HepG2 (cell line): Measurements from ENCODE around the gene BTK. TPM values are rescaled to one million over a fixed set of nuclear protein-coding genes. Genes with fewer than 3 reads are reported as not detected.

ENCODE experiments used
- ATRX ChIP-seq: sonication (generic); formaldehyde crosslinking; IDR thresholded peaks from 2 replicates; pipeline ENCODE4 v1.4.0; 2020; ENCODE audit warnings: missing genetic modification reagents, borderline replicate concordance
- CBX2 ChIP-seq, 2 experiments: fragments of 200-600 bp in 1 of 2; sonication (generic); formaldehyde crosslinking in 1 of 2; IDR thresholded peaks; 2 replicates each; pipeline versions ENCODE4 v1.7.0 to v1.8.1; 2018 to 2022; ENCODE audit warnings: low read depth in 2 of 2, low read length in 1 of 2, mild to moderate bottlenecking in 1 of 2, missing genetic modification reagents in 1 of 2
- DZIP1 ChIP-seq: sonication (generic); formaldehyde crosslinking; IDR thresholded peaks from 2 replicates; pipeline ENCODE4 v1.5.0; 2020; ENCODE audit warnings: mild to moderate bottlenecking, missing genetic modification reagents
- KDM3A ChIP-seq: IDR thresholded peaks from 2 replicates; pipeline ENCODE4 v1.6.1; 2018; ENCODE audit warnings: low read depth, missing compliant biosample characterization
- MAFF ChIP-seq: IDR thresholded peaks from 2 replicates; pipeline ENCODE4 v1.6.1; 2011; ENCODE audit warnings: low read depth, low read length, improper control_type of control experiment
- MED13 ChIP-seq: sonication (generic); formaldehyde crosslinking; IDR thresholded peaks from 2 replicates; pipeline ENCODE4 v1.5.0; 2020; ENCODE audit warnings: missing genetic modification reagents
- MNT ChIP-seq: fragments of 450-650 bp; IDR thresholded peaks from 2 replicates; pipeline ENCODE4 v1.6.1; 2016
- NFIC ChIP-seq: IDR thresholded peaks from 2 replicates; pipeline ENCODE4 v1.6.1; 2012; ENCODE audit warnings: mild to moderate bottlenecking, low read length, inconsistent platforms
- POGZ ChIP-seq: sonication (generic); formaldehyde crosslinking; IDR thresholded peaks from 2 replicates; pipeline ENCODE4 v1.4.0; 2020; ENCODE audit warnings: mild to moderate bottlenecking, missing genetic modification reagents
- POLR2G ChIP-seq: fragments of 200-400 bp; formaldehyde crosslinking; IDR thresholded peaks from 2 replicates; pipeline ENCODE4 v1.6.1; 2018; ENCODE audit warnings: mild to moderate bottlenecking, low read depth, low read length, moderate library complexity
- SP140L ChIP-seq: sonication (generic); formaldehyde crosslinking; IDR thresholded peaks from 2 replicates; pipeline ENCODE4 v1.4.0; 2020; ENCODE audit warnings: missing genetic modification reagents, borderline replicate concordance
- SP5 ChIP-seq: IDR thresholded peaks from 2 replicates; pipeline ENCODE4 v1.6.1; 2016; ENCODE audit warnings: low read depth, borderline replicate concordance
- TAF1 ChIP-seq: sonication (generic); formaldehyde crosslinking; IDR thresholded peaks from 2 replicates; pipeline ENCODE4 v1.4.0; 2020; ENCODE audit warnings: missing genetic modification reagents
- ZNF274 ChIP-seq: sonication (generic); formaldehyde crosslinking; IDR thresholded peaks from 2 replicates; pipeline ENCODE4 v1.5.1; 2020; ENCODE audit warnings: mild to moderate bottlenecking, missing genetic modification reagents
- ZNF574 ChIP-seq: sonication (generic); formaldehyde crosslinking; IDR thresholded peaks from 2 replicates; pipeline ENCODE4 v1.4.0; 2020; ENCODE audit warnings: missing genetic modification reagents
- ZNF597 ChIP-seq: sonication (generic); formaldehyde crosslinking; IDR thresholded peaks from 2 replicates; pipeline ENCODE4 v1.5.0; 2020; ENCODE audit warnings: missing genetic modification reagents
- ZNF780A ChIP-seq: sonication (generic); formaldehyde crosslinking; IDR thresholded peaks from 2 replicates; pipeline ENCODE4 v1.8.0; 2022; ENCODE audit warnings: mild to moderate bottlenecking, missing genetic modification reagents, moderate library complexity
- ZNF782 ChIP-seq: sonication (generic); formaldehyde crosslinking; IDR thresholded peaks from 2 replicates; pipeline ENCODE4 v1.4.0; 2020; ENCODE audit warnings: missing genetic modification reagents, mild to moderate bottlenecking, borderline replicate concordance
- polyA plus RNA-seq, 8 experiments: library from polyadenylated mRNA; depleted of rRNA in 3 of 8; stranded (reverse) in 7 of 8; unstranded in 1 of 8; fragments of >200 nt; fragmentation: Illumina TruSeq in 4 of 8; extraction: Trizol in 4 of 8; gene quantifications; 2 replicates each; pipeline versions ENCODE4 v1.2.1 to v1.2.3, GENCODE V29; 2011 to 2016; ENCODE audit warnings: low read depth in 4 of 8, missing spikeins in 1 of 8, mixed read lengths in 1 of 8; ENCODE audit not compliant: insufficient read depth in 1 of 8
- total RNA-seq, 5 experiments: library from RNA; depleted of rRNA; stranded (reverse); fragments of >200 nt; fragmentation: Illumina TruSeq; extraction: Trizol; gene quantifications; 2 replicates each; pipeline ENCODE4 v1.2.3, GENCODE V29; 2016; ENCODE audit warnings: low read depth in 1 of 5

Gene BTK
- total and polyA plus RNA-seq, 2 of the 13 experiments (the other 11 are each of a cell fraction or from before 2014, with no cell fraction given) = not detected

GRCh38 chrX:101390664-101391525, 4.9 kb upstream of the BTK start, which contains the start of gene RPL36A (continued):
- TF ChIP-seq POGZ (CRISPR knock-in tag) (peak; percentile 81), KDM3A (CRISPR knock-in tag) (0 out of 2 replicates have a peak, but pooled peaks have one; percentile 48), ZNF597 (CRISPR knock-in tag) (no peak), TAF1 (CRISPR knock-in tag) (peak; percentile 83; the same call in 1 of the 2 replicates), ZNF782 (CRISPR knock-in tag) (no peak), ZNF780A (no peak), MED13 (CRISPR knock-in tag) (no peak), DZIP1 (CRISPR knock-in tag) (no peak), MNT (no peak), POLR2G (peak; percentile 97), SP5 (CRISPR knock-in tag) (0 out of 2 replicates have a peak, but pooled peaks have one; percentile 23), ZNF274 (CRISPR knock-in tag) (0 out of 2 replicates have a peak, but pooled peaks have one; percentile 19), SP140L (CRISPR knock-in tag) (0 out of 2 replicates have a peak, but pooled peaks have one; percentile 37), CBX2 (IDR thresholded peaks at IDR 0.05; ENCODE audit: low read depth, low read length) (no peak), CBX2 (CRISPR knock-in tag; IDR thresholded peaks at IDR 0.05; ENCODE audit: low read depth) (no peak), ATRX (CRISPR knock-in tag) (no peak), NFIC (no peak), ZNF574 (peak; percentile 99), MAFF (no peak)
